ENCODE measurements around the gene MRFAP1L1. TPM values are rescaled to one million over a fixed set of nuclear protein-coding genes. Genes with fewer than 3 reads are reported as not detected.

The MRFAP1L1 gene
- total RNA-seq, 1 donor from 2014 or later = 69.3 TPM

GRCh38 chr4:6695660-6696610, 13.7 kb downstream of the MRFAP1L1 start:
- Mint-ChIP-seq H3K4me3 (ENCODE audit: low read depth) (no peak overlapping the region), H3K27me3 (no peaks in the 10 kb centered on the region), H3K27ac (peak overlapping the region; percentile 72), H3K4me1 (ENCODE audit: low read depth) (peaks cover 25% of the 10 kb centered on the region), H3K36me3 (ENCODE audit: insufficient read depth) (peaks cover 11% of the 10 kb centered on the region), H3K9me3 (ENCODE audit: low read depth) (no peaks in the 10 kb centered on the region)
- TF ChIP-seq CTCF (IDR thresholded peaks at IDR 0.05; ENCODE audit: unreplicated experiment) = no peak
- no peak for DNase-seq (ENCODE audit: low spot score, unreplicated experiment)

- H3K4me3 Mint-ChIP-seq (ENCODE audit: low read depth) = no peak overlapping the region
- no peaks in the 10 kb centered on the region for H3K27me3 Mint-ChIP-seq
- peak overlapping the region; percentile 52 for H3K27ac Mint-ChIP-seq
- no peak for TF ChIP-seq CTCF (IDR thresholded peaks at IDR 0.05; ENCODE audit: unreplicated experiment)
- peaks cover 4% of the 10 kb centered on the region for H3K36me3 Mint-ChIP-seq (ENCODE audit: insufficient read depth)
- DNase-seq (ENCODE audit: low spot score, unreplicated experiment) = no peak
- H3K9me3 Mint-ChIP-seq (ENCODE audit: low read depth) = no peaks in the 10 kb centered on the region
- H3K4me1 Mint-ChIP-seq (ENCODE audit: low read depth) = peaks cover 33% of the 10 kb centered on the region
Observed at GRCh38 chr4:6694177-6694901, 15.3 kb downstream of the MRFAP1L1 start.

- no peak for TF ChIP-seq CTCF (IDR thresholded peaks at IDR 0.05; ENCODE audit: unreplicated experiment)
- peak within 1 kb of the TSS; percentile 84 for H3K27ac Mint-ChIP-seq
- H3K27me3 Mint-ChIP-seq = no peaks in the 10 kb centered on the region
- DNase-seq (ENCODE audit: low spot score, unreplicated experiment) = no peak
- H3K9me3 Mint-ChIP-seq (ENCODE audit: low read depth) = no peaks in the 10 kb centered on the region
- H3K36me3 Mint-ChIP-seq (ENCODE audit: insufficient read depth) = peaks cover 4% of the 10 kb centered on the region
- H3K4me1 Mint-ChIP-seq (ENCODE audit: low read depth) = peaks cover 41% of the 10 kb centered on the region
- H3K4me3 Mint-ChIP-seq (ENCODE audit: low read depth) = no peak within 1 kb of the TSS
Observed at GRCh38 chr4:6693231-6694176, 16.2 kb downstream of the MRFAP1L1 start, which contains the start of gene S100P. S100P (plus strand) TSS chr4:6693878; CDS start chr4:6693933, 55 bp downstream.

- Mint-ChIP-seq H3K27me3 (no peaks in the 10 kb centered on the region), H3K36me3 (ENCODE audit: insufficient read depth) (peaks cover 2% of the 10 kb centered on the region), H3K4me1 (ENCODE audit: low read depth) (peaks cover 48% of the 10 kb centered on the region), H3K27ac (peak overlapping the region; percentile 84), H3K9me3 (ENCODE audit: low read depth) (no peaks in the 10 kb centered on the region), H3K4me3 (ENCODE audit: low read depth) (no peak overlapping the region)
- no peak for TF ChIP-seq CTCF (IDR thresholded peaks at IDR 0.05; ENCODE audit: unreplicated experiment)
- no peak for DNase-seq (ENCODE audit: low spot score, unreplicated experiment)
Observed at GRCh38 chr4:6692806-6693205, 16.9 kb downstream of the MRFAP1L1 start.

Data from progenitor cell of endocrine pancreas (in vitro differentiated cells).